Parathyroid adenoma (tissue), 2 donors: Measurements from ENCODE around the gene ZNF655.

Experiments used
- H2AFZ ChIP-seq: fragments of 300-600 bp; sonication (generic); one replicate; pipeline ENCODE4 v1.7.0; 2017; ENCODE audit warnings: antibody characterized with exemption, mild to moderate bottlenecking
- H3K27ac ChIP-seq: fragments of 300-600 bp; sonication (generic); one replicate; pipeline ENCODE4 v1.7.0; 2017
- H3K27me3 ChIP-seq: fragments of 300-600 bp; sonication (generic); one replicate; pipeline ENCODE4 v1.7.0; 2017; ENCODE audit warnings: low read length; ENCODE audit not compliant: control insufficient read depth, insufficient read depth
- H3K36me3 ChIP-seq: fragments of 300-600 bp; sonication (generic); one replicate; pipeline ENCODE4 v1.7.0; 2017; ENCODE audit warnings: low read length; ENCODE audit not compliant: control insufficient read depth, insufficient read depth
- H3K4me1 ChIP-seq: fragments of 300-600 bp; sonication (generic); one replicate; pipeline ENCODE4 v1.7.0; 2017; ENCODE audit warnings: control low read depth
- H3K4me2 ChIP-seq: fragments of 300-600 bp; sonication (generic); one replicate; pipeline ENCODE4 v1.7.0; 2017; ENCODE audit warnings: low read length
- H3K4me3 ChIP-seq: fragments of 300-600 bp; sonication (generic); one replicate; pipeline ENCODE4 v1.7.0; 2017; ENCODE audit warnings: low read depth, low read length
- H3K79me2 ChIP-seq: fragments of 300-600 bp; sonication (generic); one replicate; pipeline ENCODE4 v1.7.0; 2017; ENCODE audit warnings: control low read depth
- H3K9ac ChIP-seq: fragments of 300-600 bp; sonication (generic); one replicate; pipeline ENCODE4 v1.7.0; 2017; ENCODE audit warnings: mild to moderate bottlenecking
- H3K9me3 ChIP-seq: fragments of 300-600 bp; sonication (generic); one replicate; pipeline ENCODE4 v1.7.0; 2017; ENCODE audit warnings: low read length; ENCODE audit not compliant: control insufficient read depth
- TF ChIP-seq, protein P1 (sequence below): fragments of 300-600 bp; sonication (generic); IDR thresholded peaks from one replicate; pipeline ENCODE4 v1.7.0; 2017; ENCODE audit warnings: antibody characterized with exemption, mild to moderate bottlenecking
- donor health status: primary hyperparathyroidism.

ZNF655 gene

GRCh38 chr7:99601656-99602310 is 43.3 kb downstream of the ZNF655 start:
- Histone ChIP-seq H3K9me3 (no peaks in the 10 kb centered on the region), H3K27me3 (no peaks in the 10 kb centered on the region), H3K9ac (no peak overlapping the region), H3K27ac (no peak overlapping the region), H3K4me3 (no peak overlapping the region), H2AFZ (no peak overlapping the region), H3K79me2 (no peaks in the 10 kb centered on the region), H3K4me1 (no peaks in the 10 kb centered on the region), H3K36me3 (no peaks in the 10 kb centered on the region), H3K4me2 (no peak overlapping the region)
- TF ChIP-seq, protein P1, sequence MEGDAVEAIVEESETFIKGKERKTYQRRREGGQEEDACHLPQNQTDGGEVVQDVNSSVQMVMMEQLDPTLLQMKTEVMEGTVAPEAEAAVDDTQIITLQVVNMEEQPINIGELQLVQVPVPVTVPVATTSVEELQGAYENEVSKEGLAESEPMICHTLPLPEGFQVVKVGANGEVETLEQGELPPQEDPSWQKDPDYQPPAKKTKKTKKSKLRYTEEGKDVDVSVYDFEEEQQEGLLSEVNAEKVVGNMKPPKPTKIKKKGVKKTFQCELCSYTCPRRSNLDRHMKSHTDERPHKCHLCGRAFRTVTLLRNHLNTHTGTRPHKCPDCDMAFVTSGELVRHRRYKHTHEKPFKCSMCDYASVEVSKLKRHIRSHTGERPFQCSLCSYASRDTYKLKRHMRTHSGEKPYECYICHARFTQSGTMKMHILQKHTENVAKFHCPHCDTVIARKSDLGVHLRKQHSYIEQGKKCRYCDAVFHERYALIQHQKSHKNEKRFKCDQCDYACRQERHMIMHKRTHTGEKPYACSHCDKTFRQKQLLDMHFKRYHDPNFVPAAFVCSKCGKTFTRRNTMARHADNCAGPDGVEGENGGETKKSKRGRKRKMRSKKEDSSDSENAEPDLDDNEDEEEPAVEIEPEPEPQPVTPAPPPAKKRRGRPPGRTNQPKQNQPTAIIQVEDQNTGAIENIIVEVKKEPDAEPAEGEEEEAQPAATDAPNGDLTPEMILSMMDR = no peak

DNA sequence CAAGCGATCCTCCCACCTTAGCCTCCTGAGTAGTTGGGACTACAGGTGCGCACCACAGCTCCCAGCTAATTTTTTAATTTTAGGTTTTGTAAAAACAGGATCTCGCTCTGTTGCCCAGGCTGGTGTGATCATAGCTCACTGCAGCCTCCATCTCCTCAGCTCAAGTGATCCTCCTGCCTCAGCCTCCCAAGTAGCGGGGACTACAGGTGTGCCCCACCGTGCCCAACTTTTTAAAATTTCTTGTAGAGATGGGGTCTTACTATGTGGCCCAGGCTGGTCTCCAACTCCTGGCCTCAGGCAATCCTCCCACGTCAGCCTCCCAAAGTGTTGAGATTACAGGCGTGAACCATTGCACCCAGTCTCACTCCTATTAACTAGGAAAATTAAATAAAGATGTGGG is 47.1 kb downstream of the ZNF655 start:
- Histone ChIP-seq H3K4me3 (no peak overlapping the region), H3K27ac (no peak overlapping the region), H3K9ac (no peak overlapping the region), H3K27me3 (no peaks in the 10 kb centered on the region), H3K36me3 (no peaks in the 10 kb centered on the region), H3K9me3 (no peaks in the 10 kb centered on the region), H3K4me1 (no peaks in the 10 kb centered on the region), H3K79me2 (no peaks in the 10 kb centered on the region), H3K4me2 (no peak overlapping the region), H2AFZ (no peak overlapping the region)
- TF ChIP-seq, protein P1 = no peak

DNA sequence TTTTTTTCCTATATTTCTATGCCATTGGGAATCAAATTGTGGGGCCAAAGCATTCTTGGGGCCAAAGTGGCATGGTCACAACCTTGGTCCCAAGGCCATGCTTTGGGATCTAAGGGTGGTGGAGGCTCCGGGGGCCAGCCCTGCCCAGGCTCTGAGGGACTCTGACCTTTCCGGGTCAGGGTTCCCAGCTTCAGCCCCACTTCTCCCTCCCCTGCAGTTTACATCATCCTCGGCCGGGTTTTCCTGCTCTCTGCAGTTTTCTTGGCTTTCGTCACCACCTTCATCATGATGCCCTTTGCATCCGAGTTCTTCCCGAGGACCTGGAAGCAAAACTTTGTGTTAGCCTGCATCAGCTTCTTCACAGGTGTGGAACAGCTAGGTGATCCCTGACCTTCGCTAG is 48.1 kb downstream of the ZNF655 start:
- H3K4me1 ChIP-seq = no peaks in the 10 kb centered on the region
- H3K79me2 ChIP-seq = no peaks in the 10 kb centered on the region
- no peaks in the 10 kb centered on the region for H3K36me3 ChIP-seq
- H3K4me2 ChIP-seq = no peak overlapping the region
- no peak overlapping the region for H3K4me3 ChIP-seq
- H3K27me3 ChIP-seq = no peaks in the 10 kb centered on the region
- no peak overlapping the region for H2AFZ ChIP-seq
- no peak overlapping the region for H3K27ac ChIP-seq
- no peaks in the 10 kb centered on the region for H3K9me3 ChIP-seq
- TF ChIP-seq, protein P1 = no peak
- no peak overlapping the region for H3K9ac ChIP-seq

- Histone ChIP-seq H3K9me3 (no peaks in the 10 kb centered on the region), H3K79me2 (no peaks in the 10 kb centered on the region), H3K4me3 (no peak overlapping the region), H3K4me1 (no peaks in the 10 kb centered on the region), H3K27ac (no peak overlapping the region), H3K9ac (no peak overlapping the region), H3K36me3 (no peaks in the 10 kb centered on the region), H3K27me3 (no peaks in the 10 kb centered on the region), H2AFZ (no peak overlapping the region), H3K4me2 (no peak overlapping the region)
- TF ChIP-seq, protein P1 = no peak
Observed at GRCh38 chr7:99607548-99607947, 49.1 kb downstream of the ZNF655 start.

- TF ChIP-seq, protein P1 = no peak
- H3K4me1 ChIP-seq = peaks cover 6% of the 10 kb centered on the region
- no peaks in the 10 kb centered on the region for H3K9me3 ChIP-seq
- no peak overlapping the region for H2AFZ ChIP-seq
- peaks cover 8% of the 10 kb centered on the region for H3K79me2 ChIP-seq
- H3K9ac ChIP-seq = no peak overlapping the region
- no peak overlapping the region for H3K27ac ChIP-seq
- H3K27me3 ChIP-seq = no peaks in the 10 kb centered on the region
- H3K36me3 ChIP-seq = no peaks in the 10 kb centered on the region
- H3K4me2 ChIP-seq = no peak overlapping the region
- H3K4me3 ChIP-seq = no peak overlapping the region
Observed at GRCh38 chr7:99614495-99614894, 56.1 kb downstream of the ZNF655 start.
